ENCODE data around the gene FBXL13.

GRCh38 chr7:102990642-102991041 lies 84.0 kb downstream of the FBXL13 start:
- TF ChIP-seq, protein P1, sequence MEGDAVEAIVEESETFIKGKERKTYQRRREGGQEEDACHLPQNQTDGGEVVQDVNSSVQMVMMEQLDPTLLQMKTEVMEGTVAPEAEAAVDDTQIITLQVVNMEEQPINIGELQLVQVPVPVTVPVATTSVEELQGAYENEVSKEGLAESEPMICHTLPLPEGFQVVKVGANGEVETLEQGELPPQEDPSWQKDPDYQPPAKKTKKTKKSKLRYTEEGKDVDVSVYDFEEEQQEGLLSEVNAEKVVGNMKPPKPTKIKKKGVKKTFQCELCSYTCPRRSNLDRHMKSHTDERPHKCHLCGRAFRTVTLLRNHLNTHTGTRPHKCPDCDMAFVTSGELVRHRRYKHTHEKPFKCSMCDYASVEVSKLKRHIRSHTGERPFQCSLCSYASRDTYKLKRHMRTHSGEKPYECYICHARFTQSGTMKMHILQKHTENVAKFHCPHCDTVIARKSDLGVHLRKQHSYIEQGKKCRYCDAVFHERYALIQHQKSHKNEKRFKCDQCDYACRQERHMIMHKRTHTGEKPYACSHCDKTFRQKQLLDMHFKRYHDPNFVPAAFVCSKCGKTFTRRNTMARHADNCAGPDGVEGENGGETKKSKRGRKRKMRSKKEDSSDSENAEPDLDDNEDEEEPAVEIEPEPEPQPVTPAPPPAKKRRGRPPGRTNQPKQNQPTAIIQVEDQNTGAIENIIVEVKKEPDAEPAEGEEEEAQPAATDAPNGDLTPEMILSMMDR (IDR thresholded peaks at IDR 0.05) = no peak
- TF ChIP-seq POLR2A (IDR thresholded peaks at IDR 0.05) = no peak
